HG02970 (cell line): ENCODE data around the gene CACNA2D2.
"Not testable (repeated sequence)": the region's sequence is repeated elsewhere in the genome, so short reads cannot be mapped to it uniquely, and the experiment has no call there.

ENCODE experiments used
- ATAC-seq: cut with Tn5 transposase; IDR thresholded peaks from one replicate; pipeline ENCODE4 v1.9.1; 2021; ENCODE audit warnings: mild to moderate bottlenecking, moderate library complexity, moderate number of reproducible peaks; ENCODE audit not compliant: unreplicated experiment, low FRiP score

The CACNA2D2 gene

GRCh38 chr3:50530001-50530970 is 26.9 kb upstream of the CACNA2D2 start:
- ATAC-seq = no peak

- no peak for ATAC-seq
These were observed 22.6 kb upstream of the CACNA2D2 start for GRCh38 chr3:50525987-50526386.

- no peak for ATAC-seq
These were observed 21.9 kb upstream of the CACNA2D2 start for GRCh38 chr3:50525191-50525910.

GRCh38 chr3:50524746-50525145 is 21.3 kb upstream of the CACNA2D2 start:
- ATAC-seq = no peak

GRCh38 chr3:50523279-50523811 is 19.9 kb upstream of the CACNA2D2 start:
- no peak for ATAC-seq

GRCh38 chr3:50521572-50521971 is 18.1 kb upstream of the CACNA2D2 start:
- ATAC-seq = no peak

GRCh38 chr3:50520849-50521248 is 17.4 kb upstream of the CACNA2D2 start:
- no peak for ATAC-seq

- no peak for ATAC-seq
These were observed 16.1 kb upstream of the CACNA2D2 start for GRCh38 chr3:50519471-50520089.

- ATAC-seq = no peak
These were observed 15.0 kb upstream of the CACNA2D2 start for GRCh38 chr3:50518436-50518835.

- no peak for ATAC-seq
These were observed 14.3 kb upstream of the CACNA2D2 start for GRCh38 chr3:50517721-50518206.

GRCh38 chr3:50516440-50516871 is 13.0 kb upstream of the CACNA2D2 start:
- ATAC-seq = no peak

- ATAC-seq = no peak
These were observed 12.4 kb upstream of the CACNA2D2 start for GRCh38 chr3:50515565-50516439.

- ATAC-seq = not testable (repeated sequence)
These were observed 9.5 kb upstream of the CACNA2D2 start for GRCh38 chr3:50512908-50513307.

GRCh38 chr3:50512131-50512530 is 8.7 kb upstream of the CACNA2D2 start:
- ATAC-seq = no peak

GRCh38 chr3:50510325-50510724 is 6.9 kb upstream of the CACNA2D2 start:
- no peak for ATAC-seq

GRCh38 chr3:50509715-50510114 is 6.3 kb upstream of the CACNA2D2 start:
- ATAC-seq = no peak

GRCh38 chr3:50508821-50509220 is 5.4 kb upstream of the CACNA2D2 start:
- ATAC-seq = no peak

GRCh38 chr3:50506169-50506568 is 2.7 kb upstream of the CACNA2D2 start:
- no peak for ATAC-seq

GRCh38 chr3:50504681-50505080 is 1.2 kb upstream of the CACNA2D2 start:
- ATAC-seq = no peak
